ENCODE data around the gene TTC39A.
A peak's percentile ranks its signal among the peaks of the same experiment; 100 is the strongest.

The TTC39A gene

DNA sequence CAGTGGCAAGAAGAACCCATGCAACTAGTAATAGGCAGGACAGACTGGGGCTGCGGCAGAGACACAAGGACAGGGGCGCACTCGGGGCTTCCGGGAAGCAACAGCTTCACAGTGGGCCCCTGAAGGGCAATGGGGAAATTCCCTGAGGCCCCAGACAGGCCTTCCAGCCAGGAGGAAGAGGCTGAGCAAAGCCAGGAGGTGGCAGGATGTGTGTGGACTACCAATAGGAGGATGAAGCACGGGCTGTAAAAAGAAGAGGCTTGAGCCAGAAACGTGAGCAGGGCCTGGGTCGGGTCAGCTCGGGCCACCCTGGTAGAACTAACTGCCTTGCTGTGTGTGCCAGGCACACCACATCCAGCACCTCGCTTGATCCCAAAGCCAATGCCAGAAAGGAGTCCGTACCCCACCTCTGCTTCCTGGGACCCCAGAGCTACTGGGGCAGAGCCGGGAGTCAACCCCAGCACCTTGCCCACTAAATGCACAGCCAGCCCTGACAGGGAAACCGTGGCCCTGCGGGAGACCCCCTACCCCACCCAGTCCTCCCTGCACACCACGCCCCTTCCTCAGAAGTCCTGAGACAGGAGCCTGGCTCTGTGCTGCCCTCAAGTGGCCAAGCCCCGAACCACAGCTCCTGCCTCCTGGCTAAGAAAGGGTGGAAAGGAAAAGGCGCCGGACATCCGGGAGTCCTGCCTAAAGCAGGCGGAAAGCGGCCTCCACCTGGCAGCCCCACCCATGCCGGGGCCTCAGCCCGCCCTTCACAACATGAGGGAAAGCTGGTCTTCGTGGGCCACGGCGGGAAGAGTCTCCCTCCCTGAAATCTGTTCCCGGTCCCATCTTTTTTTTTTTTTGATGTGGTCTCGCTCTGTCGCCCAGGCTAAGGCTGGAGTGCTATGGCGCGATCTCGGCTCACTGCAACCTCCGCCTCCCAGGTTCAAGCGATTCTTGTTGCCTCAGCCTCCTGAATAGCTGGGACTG, 33.7 kb downstream of the TTC39A start:
- peak; percentile 29 for DNase-seq (ENCODE audit: low read depth)
- H3K4me3 ChIP-seq (ENCODE audit: control insufficient read depth, low read depth, low read length), result peak overlapping the region; percentile 48
- TF ChIP-seq, protein P1, sequence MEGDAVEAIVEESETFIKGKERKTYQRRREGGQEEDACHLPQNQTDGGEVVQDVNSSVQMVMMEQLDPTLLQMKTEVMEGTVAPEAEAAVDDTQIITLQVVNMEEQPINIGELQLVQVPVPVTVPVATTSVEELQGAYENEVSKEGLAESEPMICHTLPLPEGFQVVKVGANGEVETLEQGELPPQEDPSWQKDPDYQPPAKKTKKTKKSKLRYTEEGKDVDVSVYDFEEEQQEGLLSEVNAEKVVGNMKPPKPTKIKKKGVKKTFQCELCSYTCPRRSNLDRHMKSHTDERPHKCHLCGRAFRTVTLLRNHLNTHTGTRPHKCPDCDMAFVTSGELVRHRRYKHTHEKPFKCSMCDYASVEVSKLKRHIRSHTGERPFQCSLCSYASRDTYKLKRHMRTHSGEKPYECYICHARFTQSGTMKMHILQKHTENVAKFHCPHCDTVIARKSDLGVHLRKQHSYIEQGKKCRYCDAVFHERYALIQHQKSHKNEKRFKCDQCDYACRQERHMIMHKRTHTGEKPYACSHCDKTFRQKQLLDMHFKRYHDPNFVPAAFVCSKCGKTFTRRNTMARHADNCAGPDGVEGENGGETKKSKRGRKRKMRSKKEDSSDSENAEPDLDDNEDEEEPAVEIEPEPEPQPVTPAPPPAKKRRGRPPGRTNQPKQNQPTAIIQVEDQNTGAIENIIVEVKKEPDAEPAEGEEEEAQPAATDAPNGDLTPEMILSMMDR (IDR thresholded peaks at IDR 0.05; ENCODE audit: control insufficient read depth, insufficient read depth, low read depth, low read length, missing control alignments), result peak; percentile 97

DNA sequence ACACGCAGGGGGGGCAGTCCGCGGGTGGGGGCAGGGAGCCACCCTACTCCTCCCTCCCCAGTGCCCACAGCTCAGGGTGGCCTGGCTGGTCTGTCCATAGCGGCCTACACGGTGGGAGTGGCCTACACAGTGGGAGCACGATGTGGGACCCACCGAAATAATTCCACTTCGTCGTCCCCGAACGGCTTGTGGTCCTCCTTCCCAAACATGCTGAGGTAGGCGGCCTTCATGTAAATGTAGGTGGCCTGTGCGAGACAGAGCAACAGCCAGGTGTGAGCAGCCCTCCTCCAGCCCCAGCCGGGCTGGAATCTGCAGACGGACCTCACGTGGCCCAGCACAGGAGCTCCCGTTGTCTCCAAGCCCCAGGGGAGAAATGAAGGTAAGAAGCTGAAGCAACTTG, 34.4 kb downstream of the TTC39A start:
- DNase-seq (ENCODE audit: low read depth), result no peak
- no peak overlapping the region for H3K4me3 ChIP-seq (ENCODE audit: control insufficient read depth, low read depth, low read length)
- TF ChIP-seq, protein P1 (IDR thresholded peaks at IDR 0.05; ENCODE audit: control insufficient read depth, insufficient read depth, low read depth, low read length, missing control alignments), result no peak

DNA sequence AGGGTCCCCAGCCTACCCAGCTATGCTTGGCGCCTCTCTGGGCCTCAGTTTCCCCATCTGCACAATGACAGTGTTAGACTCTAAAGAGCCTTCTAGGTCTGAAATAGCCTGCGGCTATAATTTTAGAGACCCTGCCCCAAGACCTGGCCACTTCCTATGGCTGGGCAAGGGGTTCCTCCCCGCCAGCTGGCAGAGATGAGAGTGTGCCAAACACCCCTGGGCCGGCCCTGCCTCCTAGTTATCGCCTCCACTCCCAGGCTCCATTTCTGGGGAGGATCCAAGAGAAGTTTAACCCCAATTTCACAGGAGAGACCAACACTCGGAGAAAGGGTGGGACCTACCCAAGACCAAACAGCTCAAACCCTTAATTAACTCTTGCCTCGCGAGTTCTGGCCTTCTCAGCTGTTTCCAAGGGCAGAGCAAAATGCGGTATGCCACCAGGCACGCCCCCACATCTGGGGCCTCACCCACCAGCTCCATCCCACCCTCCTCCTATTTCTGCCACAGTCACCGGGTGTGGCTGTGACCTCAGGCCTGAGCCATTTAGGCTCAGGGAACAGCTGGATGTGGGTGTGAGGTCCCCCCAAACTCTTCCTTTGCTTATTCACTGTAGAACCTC, 35.7 kb downstream of the TTC39A start:
- DNase-seq (ENCODE audit: low read depth), result no peak
- no peak overlapping the region for H3K4me3 ChIP-seq (ENCODE audit: control insufficient read depth, low read depth, low read length)
- TF ChIP-seq, protein P1 (IDR thresholded peaks at IDR 0.05; ENCODE audit: control insufficient read depth, insufficient read depth, low read depth, low read length, missing control alignments), result no peak

DNA sequence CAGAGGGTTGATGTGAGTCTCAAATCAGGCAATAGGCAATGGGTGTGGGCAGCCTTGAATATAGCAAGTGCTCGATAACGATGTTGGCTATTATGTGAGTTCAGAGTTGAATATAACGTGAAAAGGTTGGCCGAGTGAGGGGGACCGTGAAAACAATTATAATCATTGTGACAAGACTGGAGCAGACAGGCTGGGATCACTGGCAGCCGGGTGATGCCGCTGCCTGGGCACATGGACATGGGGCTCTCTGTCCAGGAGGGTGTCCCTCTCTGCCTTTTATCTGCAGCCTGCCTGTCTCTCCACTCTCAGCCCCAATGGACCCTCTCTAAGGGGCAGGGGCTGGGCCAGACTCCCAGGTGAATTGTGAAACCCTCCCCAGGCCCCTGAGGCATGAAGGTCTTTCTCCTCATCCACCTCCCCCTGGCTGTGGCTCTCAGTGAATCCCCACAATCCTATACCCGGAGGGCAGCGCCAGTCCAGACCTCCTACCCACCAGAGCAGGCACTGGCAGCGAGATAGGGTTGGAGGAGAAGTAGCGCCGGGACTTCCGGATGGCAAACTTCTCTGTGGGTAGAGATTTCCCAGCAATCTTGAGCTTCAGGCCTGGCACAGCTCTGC, 36.4 kb downstream of the TTC39A start:
- TF ChIP-seq, protein P1 (IDR thresholded peaks at IDR 0.05; ENCODE audit: control insufficient read depth, insufficient read depth, low read depth, low read length, missing control alignments), result no peak

DNA sequence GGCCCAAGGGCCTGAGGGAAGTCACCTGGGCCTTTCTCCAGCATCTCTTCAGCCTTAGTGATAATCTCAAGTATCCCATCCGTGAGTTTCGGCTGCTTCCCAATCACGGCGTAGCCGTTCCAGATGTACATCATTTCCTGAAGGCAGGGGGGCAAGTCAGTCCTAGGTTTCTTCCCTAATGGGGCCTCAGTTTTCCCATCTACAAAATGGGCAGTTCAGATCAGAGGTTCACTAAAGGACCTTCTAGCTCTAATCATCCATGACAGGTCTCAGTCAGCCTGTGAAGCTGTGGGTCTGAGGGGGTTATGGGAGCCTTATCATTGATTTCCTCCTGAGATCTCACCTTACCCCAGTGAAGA, 39.9 kb downstream of the TTC39A start:
- TF ChIP-seq, protein P1 (IDR thresholded peaks at IDR 0.05; ENCODE audit: control insufficient read depth, insufficient read depth, low read depth, low read length, missing control alignments), result no peak
- no peak for DNase-seq (ENCODE audit: low read depth)
- no peak overlapping the region for H3K4me3 ChIP-seq (ENCODE audit: control insufficient read depth, low read depth, low read length)

More for the DNA sequence above, 36.4 kb downstream of the TTC39A start:
- H3K4me3 ChIP-seq (ENCODE audit: control insufficient read depth, low read depth, low read length), result no peak overlapping the region
- no peak for DNase-seq (ENCODE audit: low read depth)

DNA sequence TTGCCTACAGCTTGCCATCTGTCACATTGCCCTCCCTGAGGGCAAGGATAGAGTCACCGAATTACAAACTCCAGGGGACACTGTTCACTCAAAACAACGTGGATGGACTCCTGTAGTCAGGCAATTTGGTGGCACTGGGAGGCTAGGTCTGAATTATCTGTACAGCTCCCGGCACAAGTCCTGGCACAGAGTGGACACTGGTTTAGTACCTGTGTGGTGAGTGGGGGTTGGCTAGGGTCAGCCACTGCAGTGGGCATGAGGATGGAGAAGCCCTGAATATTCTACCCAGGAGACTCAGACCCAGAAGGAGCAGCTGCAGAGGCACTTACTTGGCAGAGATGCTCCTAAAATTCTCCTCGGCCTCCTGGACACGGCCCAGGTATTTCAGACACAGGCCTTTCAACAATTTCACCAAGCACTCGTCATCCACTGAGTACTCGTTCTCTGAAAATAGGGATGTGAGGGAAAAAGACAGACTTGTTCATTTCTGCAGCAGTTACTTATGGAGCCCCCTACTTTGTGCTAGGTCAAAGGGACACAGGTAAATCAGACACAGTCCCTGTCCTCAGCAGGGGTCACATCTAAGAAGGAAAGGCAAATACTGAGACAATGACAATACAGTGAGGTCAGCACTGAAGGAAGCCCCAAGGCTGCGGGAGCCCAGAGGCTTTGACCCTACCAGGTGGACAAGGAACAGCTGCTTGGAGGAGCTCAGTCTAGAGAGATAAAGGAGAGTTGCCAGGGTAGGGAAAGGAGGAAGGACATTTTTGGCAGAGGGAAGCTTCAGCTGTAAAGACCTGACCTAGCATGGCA, 40.5 kb downstream of the TTC39A start:
- TF ChIP-seq, protein P1 (IDR thresholded peaks at IDR 0.05; ENCODE audit: control insufficient read depth, insufficient read depth, low read depth, low read length, missing control alignments), result no peak

More for the DNA sequence above, 40.5 kb downstream of the TTC39A start:
- DNase-seq (ENCODE audit: low read depth), result no peak
- no peak overlapping the region for H3K4me3 ChIP-seq (ENCODE audit: control insufficient read depth, low read depth, low read length)

Data from AG09309 (cell line).